ENCODE measurements around the gene SH3YL1.

DNA sequence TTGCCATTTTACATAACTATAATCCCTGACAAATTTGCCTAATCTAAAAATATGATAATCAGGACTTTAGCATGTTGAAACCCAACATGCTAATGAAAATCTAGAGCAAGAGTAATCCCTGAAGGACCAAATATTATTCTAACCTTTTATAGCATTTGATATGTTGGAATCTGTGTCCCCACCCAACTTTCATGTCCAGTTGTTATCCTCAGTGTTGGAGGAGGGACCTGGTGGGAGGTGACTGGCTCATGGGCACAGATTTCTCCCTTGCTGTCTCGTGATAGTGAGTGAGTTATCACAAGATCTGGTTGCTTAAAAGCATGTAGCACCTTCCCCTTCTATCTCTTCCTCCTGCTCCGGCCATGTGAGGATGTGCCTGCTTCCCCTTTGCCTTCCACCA is 59.8 kb downstream of the SH3YL1 start:
- TF ChIP-seq POLR2AphosphoS5 (IDR thresholded peaks at IDR 0.05; ENCODE audit: low read depth, low read length) (no peak), POLR2A (IDR thresholded peaks at IDR 0.05; ENCODE audit: low read depth, low read length) (no peak), TAF1 (IDR thresholded peaks at IDR 0.05; ENCODE audit: borderline replicate concordance, low read depth, low read length) (no peak)
